ENCODE measurements around the gene COX6B2. TPM values are rescaled to one million over a fixed set of nuclear protein-coding genes. Genes with fewer than 3 reads are reported as not detected.

Gene COX6B2
- total RNA-seq, 2 experiments from 2014 or later, result 0.34 TPM; not detected in 1

DNA sequence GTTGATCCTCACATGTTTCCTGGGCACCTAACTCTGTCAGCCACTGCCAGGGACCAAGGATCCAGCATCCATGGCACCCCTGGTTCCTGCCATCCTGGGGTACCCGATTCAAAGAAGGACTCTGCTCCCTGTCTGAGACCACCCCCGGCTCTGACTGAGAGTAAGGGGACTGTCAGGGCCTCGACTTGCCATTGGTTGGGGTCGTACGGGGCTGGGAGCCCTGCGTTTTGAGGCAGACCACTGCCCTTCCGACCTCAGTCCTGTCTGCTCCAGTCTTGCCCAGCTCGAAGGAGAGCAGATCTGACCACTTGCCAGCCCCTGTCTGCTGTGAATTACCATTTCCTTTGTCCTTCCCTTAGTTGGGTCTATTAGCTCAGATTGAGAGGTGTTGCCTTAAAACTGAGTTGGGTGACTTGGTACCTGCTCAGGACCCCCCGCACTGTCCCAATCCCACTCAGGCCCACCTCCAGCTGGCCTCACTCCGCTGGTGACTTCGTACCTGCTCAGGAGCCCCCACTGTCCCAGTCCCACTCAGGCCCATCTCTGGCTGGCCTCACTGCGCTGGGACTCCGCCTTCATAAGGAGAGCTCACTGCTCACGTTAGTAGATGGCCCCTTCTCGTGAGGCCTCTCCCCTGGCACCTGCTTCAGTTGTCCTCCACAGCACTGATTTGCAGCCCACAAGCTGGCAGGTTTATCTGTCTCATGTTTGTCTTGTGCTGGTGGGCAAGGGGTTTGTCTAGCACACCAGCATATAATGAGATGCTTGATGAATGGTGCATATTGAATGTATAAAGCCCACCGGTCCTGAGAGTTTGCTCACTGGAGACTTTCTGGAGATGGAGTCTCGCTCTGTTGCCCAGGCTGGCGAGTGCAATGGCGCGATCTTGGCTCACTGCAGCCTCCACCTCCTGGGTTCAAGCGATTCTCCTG is 35.1 kb upstream of the COX6B2 start:
- Mint-ChIP-seq H3K4me1 (ENCODE audit: low read depth) (peaks cover 44% of the 10 kb centered on the region), H3K9me3 (ENCODE audit: insufficient read depth) (no peaks in the 10 kb centered on the region), H3K27me3 (ENCODE audit: low read depth) (no peaks in the 10 kb centered on the region), H3K27ac (peak overlapping the region; percentile 46), H3K4me3 (no peak overlapping the region), H3K36me3 (ENCODE audit: low read depth) (peaks cover 54% of the 10 kb centered on the region)
- DNase-seq, result no peak
- CTCF ChIA-PET, result no interaction called here
- POLR2A ChIA-PET, result interaction anchor here (0.6 to 14.2 kb wide), 3 partner anchors 13 to 148 kb away, joined by 3 to 213 read pairs (median 5); partner anchors contain the start of genes KMT5C and UBE2S
- no peak for ATAC-seq

- H3K27me3 Mint-ChIP-seq (ENCODE audit: low read depth), result no peaks in the 10 kb centered on the region
- H3K27ac Mint-ChIP-seq, result peak overlapping the region; percentile 99
- H3K36me3 Mint-ChIP-seq (ENCODE audit: low read depth), result peaks cover 56% of the 10 kb centered on the region
- POLR2A ChIA-PET, result interaction anchor here (0.8 to 14.2 kb wide), 5 partner anchors 15 to 129 kb away, joined by 3 to 213 read pairs (median 4); partner anchors contain the start of genes KMT5C, PPP6R1 and UBE2S
- CTCF ChIA-PET, result interaction anchor here (1.4 kb wide), 1 partner anchor 128 kb away, joined by 5 read pairs; no protein-coding TSS in a partner anchor
- H3K9me3 Mint-ChIP-seq (ENCODE audit: insufficient read depth), result no peaks in the 10 kb centered on the region
- H3K4me1 Mint-ChIP-seq (ENCODE audit: low read depth), result peaks cover 52% of the 10 kb centered on the region
- no peak for DNase-seq
- ATAC-seq, result no peak
- peak overlapping the region; percentile 100 for H3K4me3 Mint-ChIP-seq
Observed at GRCh38 chr19:55387736-55388497, 33.4 kb upstream of the COX6B2 start.

GRCh38 chr19:55386493-55386971 is 32.0 kb upstream of the COX6B2 start:
- H3K9me3 Mint-ChIP-seq (ENCODE audit: insufficient read depth), result no peaks in the 10 kb centered on the region
- POLR2A ChIA-PET, result interaction anchor here (0.5 to 14.2 kb wide), 4 partner anchors 16 to 130 kb away, joined by 3 to 213 read pairs (median 5); partner anchors contain the start of genes KMT5C and UBE2S
- no peaks in the 10 kb centered on the region for H3K27me3 Mint-ChIP-seq (ENCODE audit: low read depth)
- H3K4me1 Mint-ChIP-seq (ENCODE audit: low read depth), result peaks cover 66% of the 10 kb centered on the region
- no peak for DNase-seq
- peaks cover 62% of the 10 kb centered on the region for H3K36me3 Mint-ChIP-seq (ENCODE audit: low read depth)
- no peak for ATAC-seq
- H3K4me3 Mint-ChIP-seq, result peak overlapping the region; percentile 100
- CTCF ChIA-PET, result no interaction called here
- peak overlapping the region; percentile 99 for H3K27ac Mint-ChIP-seq

DNA sequence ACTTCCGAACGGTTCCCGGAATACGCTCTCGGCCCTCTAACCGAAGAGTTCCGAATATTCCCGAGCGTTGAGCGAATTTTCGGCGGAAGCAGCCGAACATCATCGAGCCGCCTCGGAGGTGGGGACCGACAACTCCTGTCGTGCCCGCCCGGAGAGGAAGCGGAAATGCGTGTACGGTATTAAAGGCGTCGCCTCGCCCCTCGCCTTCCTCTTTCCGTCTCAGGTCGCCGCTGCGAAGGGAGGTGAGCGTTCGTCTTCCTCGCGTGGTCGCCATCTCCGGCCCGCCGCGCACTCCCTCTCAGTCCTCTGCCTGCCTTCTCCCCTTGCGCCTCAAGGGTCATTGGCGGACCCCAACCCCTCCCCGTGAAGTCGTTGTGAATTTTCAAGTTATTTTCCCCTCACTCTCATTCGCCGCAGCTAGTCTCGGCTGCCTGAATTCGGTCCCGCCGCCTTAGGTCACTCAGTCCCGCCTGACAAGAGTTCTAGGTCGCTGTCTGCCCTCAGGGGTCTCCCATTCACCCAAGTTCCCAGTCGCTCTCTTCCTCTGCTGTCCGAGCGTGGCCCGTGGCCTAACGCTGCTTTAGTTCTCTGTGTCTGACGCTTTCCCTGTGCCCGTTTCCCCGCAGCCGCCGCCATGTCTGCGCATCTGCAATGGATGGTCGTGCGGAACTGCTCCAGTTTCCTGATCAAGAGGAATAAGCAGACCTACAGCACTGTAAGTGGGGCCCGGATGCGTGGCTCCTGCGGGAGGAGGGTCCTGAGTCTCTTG is 31.4 kb upstream of the COX6B2 start, which contains the start of gene RPL28:
Gene RPL28, plus strand, starts transcription at position 209 of the 769 bp plus-strand sequence. Its CDS starts 426 bp downstream, at position 635.
- ChIA-PET CTCF (no interaction called here), POLR2A (interaction anchor here (0.5 to 14.2 kb wide), 3 partner anchors 17 to 130 kb away, joined by 3 to 213 read pairs (median 4); partner anchors contain the start of gene UBE2S)
- DNase-seq (peak; percentile 99), ATAC-seq (peak; percentile 73)
- peaks cover 68% of the 10 kb centered on the region for H3K4me1 Mint-ChIP-seq (ENCODE audit: low read depth)
- peaks cover 64% of the 10 kb centered on the region for H3K36me3 Mint-ChIP-seq (ENCODE audit: low read depth)
- H3K27ac Mint-ChIP-seq, result peak within 1 kb of the TSS; percentile 99
- peak within 1 kb of the TSS; percentile 100 for H3K4me3 Mint-ChIP-seq
- H3K9me3 Mint-ChIP-seq (ENCODE audit: insufficient read depth), result no peaks in the 10 kb centered on the region
- H3K27me3 Mint-ChIP-seq (ENCODE audit: low read depth), result no peaks in the 10 kb centered on the region

DNA sequence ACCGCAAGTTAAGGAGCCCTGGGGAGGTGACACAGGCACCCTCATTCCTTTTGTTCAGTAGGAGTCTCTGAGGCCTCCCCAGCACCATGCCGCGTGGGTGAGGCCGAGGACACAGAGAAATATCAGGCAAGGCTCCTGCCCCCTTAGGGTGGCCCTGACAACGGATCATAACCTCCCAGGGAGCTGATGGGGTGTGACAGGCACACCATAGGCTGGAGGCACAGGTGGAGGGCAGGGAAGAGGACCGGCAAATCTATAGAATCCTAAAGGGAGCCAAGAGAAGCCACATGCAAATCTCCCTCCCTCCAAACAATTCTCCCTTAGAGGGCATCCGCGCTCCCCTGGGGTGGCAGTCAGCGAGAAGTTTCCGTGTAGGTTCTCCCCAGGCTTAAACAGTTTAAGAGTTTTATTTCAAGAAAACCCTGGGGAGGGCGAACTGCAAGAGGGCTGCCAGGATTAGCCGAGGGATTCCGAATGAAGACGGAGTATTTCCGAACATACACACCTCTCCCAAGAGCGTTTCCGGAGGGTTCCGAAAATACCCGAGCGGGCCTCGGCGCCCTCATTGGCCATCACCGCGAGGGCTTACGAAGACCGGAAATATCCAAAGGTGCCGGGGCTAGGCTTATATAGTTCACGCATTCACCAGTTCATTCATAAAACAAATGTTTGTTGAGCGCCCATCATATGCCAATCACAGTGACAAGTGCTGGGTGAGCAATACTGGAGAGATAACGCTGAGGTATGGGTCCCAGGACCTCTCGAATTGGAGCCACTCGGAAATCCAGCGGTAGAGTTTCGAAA is 30.6 kb upstream of the COX6B2 start:
- Mint-ChIP-seq H3K27me3 (ENCODE audit: low read depth) (no peaks in the 10 kb centered on the region), H3K36me3 (ENCODE audit: low read depth) (peaks cover 60% of the 10 kb centered on the region), H3K27ac (peak overlapping the region; percentile 99), H3K4me3 (peak overlapping the region; percentile 100), H3K4me1 (ENCODE audit: low read depth) (peaks cover 62% of the 10 kb centered on the region), H3K9me3 (ENCODE audit: insufficient read depth) (no peaks in the 10 kb centered on the region)
- DNase-seq (peak; percentile 98), ATAC-seq (peak; percentile 75)
- ChIA-PET CTCF (interaction anchor here (0.9 to 3.1 kb wide), 13 partner anchors 33 to 297 kb away, joined by 3 to 30 read pairs (median 5); partner anchors contain the start of genes ISOC2 and KMT5C), POLR2A (interaction anchor here (0.6 to 14.2 kb wide), 14 partner anchors 9 to 131 kb away, joined by 3 to 213 read pairs (median 6); partner anchors contain the start of genes IL11, PPP6R1, TMEM190 and UBE2S)

GRCh38 chr19:55384131-55384919 is 29.8 kb upstream of the COX6B2 start, which contains the start of gene TMEM238:
TMEM238 (minus strand) TSS chr19:55384292; CDS start chr19:55384259, 33 bp downstream.
- H3K27ac Mint-ChIP-seq, result peak within 1 kb of the TSS; percentile 99
- POLR2A ChIA-PET, result interaction anchor here (0.6 to 14.2 kb wide), 18 partner anchors 8 to 130 kb away, joined by 3 to 213 read pairs (median 5); partner anchors contain the start of genes IL11, KMT5C, PPP6R1 and TMEM190
- ATAC-seq (peak; percentile 11), DNase-seq (peak; percentile 50)
- H3K4me1 Mint-ChIP-seq (ENCODE audit: low read depth), result peaks cover 54% of the 10 kb centered on the region
- CTCF ChIA-PET, result interaction anchor here (0.7 to 3.1 kb wide), 17 partner anchors 34 to 296 kb away, joined by 3 to 30 read pairs (median 4); partner anchors contain the start of genes ISOC2 and KMT5C
- H3K36me3 Mint-ChIP-seq (ENCODE audit: low read depth), result peaks cover 54% of the 10 kb centered on the region
- peak within 1 kb of the TSS; percentile 100 for H3K4me3 Mint-ChIP-seq
- H3K27me3 Mint-ChIP-seq (ENCODE audit: low read depth), result no peaks in the 10 kb centered on the region
- no peaks in the 10 kb centered on the region for H3K9me3 Mint-ChIP-seq (ENCODE audit: insufficient read depth)

- no peaks in the 10 kb centered on the region for H3K9me3 Mint-ChIP-seq (ENCODE audit: insufficient read depth)
- DNase-seq, result peak; percentile 65
- peak; percentile 14 for ATAC-seq
- H3K27ac Mint-ChIP-seq, result peak overlapping the region; percentile 95
- peak overlapping the region; percentile 88 for H3K4me3 Mint-ChIP-seq
- H3K4me1 Mint-ChIP-seq (ENCODE audit: low read depth), result peaks cover 47% of the 10 kb centered on the region
- peaks cover 48% of the 10 kb centered on the region for H3K36me3 Mint-ChIP-seq (ENCODE audit: low read depth)
- POLR2A ChIA-PET, result interaction anchor here (0.6 to 14.2 kb wide), 16 partner anchors 7 to 130 kb away, joined by 3 to 213 read pairs (median 4); partner anchors contain the start of genes IL11, KMT5C, TMEM190 and UBE2S
- CTCF ChIA-PET, result interaction anchor here (0.6 to 3.1 kb wide), 15 partner anchors 17 to 243 kb away, joined by 3 to 30 read pairs (median 4); partner anchors contain the start of gene KMT5C
- H3K27me3 Mint-ChIP-seq (ENCODE audit: low read depth), result no peaks in the 10 kb centered on the region
Observed at GRCh38 chr19:55383279-55384130, 29.0 kb upstream of the COX6B2 start.

DNA sequence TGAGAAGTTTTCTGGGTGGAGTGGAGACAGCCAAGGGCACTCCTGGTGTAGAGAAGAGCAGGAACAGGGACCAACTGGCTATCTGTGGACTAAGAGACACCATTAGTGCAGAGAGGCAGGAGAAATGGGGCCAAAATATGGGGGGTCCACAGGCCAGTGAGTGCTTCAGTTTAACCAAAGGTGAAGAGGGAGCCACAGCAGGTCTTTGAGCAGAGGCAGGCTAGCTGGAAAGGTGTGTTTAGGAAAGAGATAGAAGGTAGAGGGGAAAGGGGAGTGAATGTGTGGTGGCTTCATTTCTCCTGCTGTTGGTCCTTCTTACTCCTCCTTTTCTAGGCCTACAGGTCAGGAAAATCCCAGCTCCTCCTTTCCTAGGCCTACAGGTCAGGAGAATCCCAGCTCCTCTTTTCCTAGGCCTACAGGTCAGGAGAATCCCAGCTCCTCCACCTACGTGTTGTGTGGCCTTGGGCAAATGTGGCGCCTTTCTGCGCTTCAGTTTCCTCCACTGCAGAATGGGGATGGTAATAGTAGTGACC is 28.1 kb upstream of the COX6B2 start:
- no peaks in the 10 kb centered on the region for H3K9me3 Mint-ChIP-seq (ENCODE audit: insufficient read depth)
- POLR2A ChIA-PET, result interaction anchor here (0.7 to 14.2 kb wide), 5 partner anchors 20 to 128 kb away, joined by 3 to 213 read pairs (median 4); partner anchors contain the start of gene UBE2S
- peak overlapping the region; percentile 95 for H3K27ac Mint-ChIP-seq
- H3K4me1 Mint-ChIP-seq (ENCODE audit: low read depth), result peaks cover 38% of the 10 kb centered on the region
- CTCF ChIA-PET, result interaction anchor here (1.4 to 3.1 kb wide), 6 partner anchors 16 to 128 kb away, joined by 3 to 30 read pairs (median 16); partner anchors contain the start of gene KMT5C
- H3K4me3 Mint-ChIP-seq, result peak overlapping the region; percentile 88
- H3K36me3 Mint-ChIP-seq (ENCODE audit: low read depth), result peaks cover 39% of the 10 kb centered on the region
- DNase-seq (no peak), ATAC-seq (no peak)
- no peaks in the 10 kb centered on the region for H3K27me3 Mint-ChIP-seq (ENCODE audit: low read depth)
